Activated naive CD8-positive, alpha-beta T cell treated with anti-CD3 and anti-CD28 coated beads, Interleukin-2, amount 50 U/mL, for 16 hours (primary cell): ENCODE measurements around the gene OSBPL7.
A peak's percentile ranks its signal among the peaks of the same experiment; 100 is the strongest.

ENCODE experiments used
- DNase-seq: peaks from one replicate; pipeline ENCODE4 v3.0.0-alpha.2; 2020; ENCODE audit warnings: low read depth, low spot score

Gene OSBPL7

GRCh38 chr17:47847341-47848197, 26.0 kb upstream of the OSBPL7 start:
- DNase-seq: no peak

- DNase-seq: no peak
Measured at GRCh38 chr17:47846716-47847340, 25.2 kb upstream of the OSBPL7 start.

DNA sequence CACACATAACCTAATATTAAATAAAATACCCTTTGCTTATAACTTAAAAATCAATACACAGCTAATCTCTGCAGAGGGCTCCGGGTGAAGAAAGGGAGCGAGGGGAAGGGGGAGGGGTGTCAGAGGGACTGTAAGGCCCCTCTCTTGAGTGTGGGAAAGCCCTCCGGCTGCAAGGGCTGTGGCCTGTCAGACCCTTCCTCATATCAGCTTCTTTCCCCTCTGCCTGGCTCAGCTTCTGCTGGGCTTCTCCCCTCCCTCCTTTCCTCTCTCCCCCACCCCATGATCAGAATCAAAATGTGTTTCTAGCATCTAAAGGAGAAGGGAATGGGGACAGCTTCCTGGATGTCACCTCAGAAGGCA, 24.1 kb upstream of the OSBPL7 start:
- no peak for DNase-seq

- DNase-seq: no peak
Measured at GRCh38 chr17:47844814-47845715, 23.5 kb upstream of the OSBPL7 start.

DNA sequence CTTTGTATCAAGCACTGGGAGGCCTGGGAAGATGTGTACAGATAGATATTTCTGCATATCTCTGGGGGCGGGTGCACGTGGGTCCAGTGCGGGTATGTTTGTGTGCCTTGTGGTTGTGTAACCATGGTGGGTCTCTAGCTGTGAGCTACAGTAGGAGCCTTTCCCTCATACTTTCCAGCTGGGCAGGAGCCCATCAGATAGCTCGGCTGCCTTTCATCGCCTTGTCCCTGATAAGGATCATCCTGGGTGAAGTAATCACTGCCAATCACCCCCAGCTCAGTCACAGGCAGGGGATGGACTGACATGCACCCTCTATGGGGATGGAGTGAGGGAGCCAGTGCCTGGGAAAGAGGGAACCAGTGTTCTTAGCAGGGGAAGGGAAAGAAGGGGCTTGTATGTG, 22.6 kb upstream of the OSBPL7 start:
- DNase-seq: no peak

DNA sequence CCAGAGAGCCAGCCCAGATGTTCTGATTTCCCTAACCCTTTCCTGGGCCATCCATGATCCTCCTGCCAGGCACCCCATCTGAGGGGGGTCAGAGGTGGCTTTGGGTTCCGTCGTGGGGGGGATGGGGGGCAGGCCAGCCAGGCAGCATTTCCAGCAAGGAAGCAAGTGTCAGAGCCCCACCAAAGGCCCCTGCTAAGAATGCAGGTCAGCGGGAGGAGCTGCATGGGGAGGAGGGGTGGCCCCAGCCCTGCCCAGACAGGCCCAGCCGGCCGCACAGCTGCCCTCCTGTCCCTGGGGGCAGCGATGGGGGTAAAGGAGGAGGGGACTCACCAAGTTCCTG, 21.8 kb upstream of the OSBPL7 start:
- DNase-seq: no peak

DNA sequence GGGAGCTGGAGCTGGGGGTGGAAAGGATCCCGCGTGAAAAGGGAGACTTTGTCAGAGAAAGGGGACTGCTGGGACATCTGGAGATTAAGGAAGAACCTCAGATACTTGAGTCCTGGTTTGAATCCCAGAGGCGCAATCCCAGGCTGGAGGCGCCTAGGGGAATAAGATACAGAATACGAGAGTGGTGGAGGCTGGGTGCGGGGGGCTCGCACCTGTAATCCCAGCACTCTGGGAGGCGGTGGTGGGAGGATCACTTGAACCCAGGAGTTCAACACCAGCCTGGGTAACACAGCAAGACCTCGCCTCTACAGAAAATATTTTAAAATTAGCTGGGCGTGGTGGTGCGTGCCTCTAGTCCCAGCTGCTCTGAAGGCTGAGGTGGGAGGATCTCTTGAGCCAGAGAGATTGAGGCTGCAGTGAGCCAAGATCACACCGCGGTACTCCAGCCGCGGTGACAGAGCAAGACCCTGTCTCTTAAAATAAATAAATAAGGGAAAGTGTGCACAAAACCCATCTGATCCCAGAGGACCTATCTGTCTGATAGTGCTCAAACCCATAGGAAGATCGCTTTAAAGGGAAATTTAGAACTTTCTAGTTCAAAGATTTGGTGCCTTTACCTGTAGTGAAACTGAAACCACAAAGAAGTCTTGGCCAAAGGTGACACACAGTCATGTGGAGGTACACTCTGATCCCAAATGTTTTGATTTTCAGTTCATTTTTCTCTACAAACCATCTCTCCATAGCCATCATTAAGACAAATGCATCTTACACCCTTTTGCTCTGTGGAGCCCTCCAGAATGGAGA, 20.1 kb upstream of the OSBPL7 start:
- DNase-seq: no peak

GRCh38 chr17:47840742-47841487, 19.3 kb upstream of the OSBPL7 start, which contains the start of gene SCRN2:
SCRN2 (minus strand) TSS chr17:47841273; CDS start chr17:47840843, 430 bp downstream.
- peak; percentile 73 for DNase-seq

DNA sequence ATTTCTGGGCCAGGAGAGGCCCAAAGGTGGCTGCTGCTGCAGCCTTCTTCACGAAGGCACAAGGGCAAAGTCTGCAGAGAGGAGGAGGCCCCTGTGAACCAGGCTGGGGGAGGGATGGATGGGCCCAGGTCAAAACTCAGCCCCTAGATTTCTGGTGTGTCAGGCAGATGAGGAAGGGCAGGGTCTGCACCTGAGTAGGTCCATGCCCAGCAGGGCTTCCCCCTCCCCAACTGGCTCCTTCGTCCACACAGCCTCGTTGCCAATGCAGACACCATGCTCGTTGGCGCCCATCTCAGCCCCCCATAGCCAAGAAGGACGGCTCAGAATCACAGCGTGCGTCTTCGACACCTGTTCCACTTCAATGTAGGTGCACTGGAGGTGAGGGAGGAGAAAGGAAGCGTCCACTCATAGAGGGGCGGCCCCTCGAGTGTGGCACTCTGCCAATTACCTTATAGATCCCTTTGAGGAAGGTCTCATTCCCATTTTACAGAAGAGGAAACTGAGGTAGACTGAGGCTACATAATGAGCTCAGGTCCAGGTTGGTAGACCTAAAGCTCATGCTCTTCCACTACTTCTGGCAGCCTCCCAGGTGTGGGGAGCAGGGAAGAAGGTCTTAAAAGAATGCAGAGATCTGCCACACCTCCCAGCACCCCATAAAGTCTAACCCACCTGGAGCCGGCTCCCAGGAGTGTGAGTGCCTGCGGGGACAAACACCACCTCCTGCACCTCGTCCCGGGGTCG, 18.6 kb upstream of the OSBPL7 start:
- DNase-seq: no peak

DNA sequence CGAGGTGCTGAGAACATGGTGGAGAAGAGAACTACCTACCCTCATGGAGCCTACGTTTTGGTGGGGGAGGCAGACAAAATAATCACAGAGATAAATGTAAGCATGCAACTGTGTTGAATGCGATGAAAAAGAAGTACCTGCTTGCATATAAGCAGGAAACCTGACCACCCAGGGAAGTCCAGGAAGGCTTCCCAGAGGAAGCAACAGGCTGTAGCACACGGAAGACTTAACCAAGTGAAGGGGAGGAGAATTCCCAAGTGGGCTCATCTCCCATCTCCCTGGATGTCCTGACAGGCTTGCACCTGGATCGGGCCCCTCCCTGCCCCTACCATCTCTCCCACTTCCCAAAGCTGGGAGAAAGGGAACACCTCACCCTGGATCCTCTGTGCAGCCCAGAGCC, 17.5 kb upstream of the OSBPL7 start:
- DNase-seq: no peak

- DNase-seq: no peak
Measured at GRCh38 chr17:47838636-47839035, 17.0 kb upstream of the OSBPL7 start.

GRCh38 chr17:47837401-47838039, 15.9 kb upstream of the OSBPL7 start:
- no peak for DNase-seq

GRCh38 chr17:47836601-47837000, 15.0 kb upstream of the OSBPL7 start:
- DNase-seq: no peak

- DNase-seq: no peak
Measured at GRCh38 chr17:47834756-47835155, 13.2 kb upstream of the OSBPL7 start.

DNA sequence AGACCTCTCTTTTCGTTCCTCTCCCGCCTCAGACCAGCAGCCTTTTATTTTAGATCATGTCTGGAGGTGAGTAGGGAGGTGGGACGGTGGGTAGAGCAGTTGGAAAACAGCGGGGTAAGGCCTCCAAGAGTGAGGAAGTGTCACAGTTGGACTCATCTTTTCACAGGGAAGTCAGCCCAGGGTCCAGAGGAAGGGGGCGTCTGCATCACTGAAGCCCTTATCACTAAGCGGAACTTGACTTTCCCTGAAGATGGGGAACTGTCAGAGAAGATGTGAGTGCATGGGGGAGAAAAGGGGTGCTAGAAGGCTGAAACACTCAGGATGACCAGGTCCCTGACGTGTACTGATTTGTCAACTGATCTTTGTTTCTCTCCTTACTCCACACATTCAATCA, 10.3 kb upstream of the OSBPL7 start:
- no peak for DNase-seq

DNA sequence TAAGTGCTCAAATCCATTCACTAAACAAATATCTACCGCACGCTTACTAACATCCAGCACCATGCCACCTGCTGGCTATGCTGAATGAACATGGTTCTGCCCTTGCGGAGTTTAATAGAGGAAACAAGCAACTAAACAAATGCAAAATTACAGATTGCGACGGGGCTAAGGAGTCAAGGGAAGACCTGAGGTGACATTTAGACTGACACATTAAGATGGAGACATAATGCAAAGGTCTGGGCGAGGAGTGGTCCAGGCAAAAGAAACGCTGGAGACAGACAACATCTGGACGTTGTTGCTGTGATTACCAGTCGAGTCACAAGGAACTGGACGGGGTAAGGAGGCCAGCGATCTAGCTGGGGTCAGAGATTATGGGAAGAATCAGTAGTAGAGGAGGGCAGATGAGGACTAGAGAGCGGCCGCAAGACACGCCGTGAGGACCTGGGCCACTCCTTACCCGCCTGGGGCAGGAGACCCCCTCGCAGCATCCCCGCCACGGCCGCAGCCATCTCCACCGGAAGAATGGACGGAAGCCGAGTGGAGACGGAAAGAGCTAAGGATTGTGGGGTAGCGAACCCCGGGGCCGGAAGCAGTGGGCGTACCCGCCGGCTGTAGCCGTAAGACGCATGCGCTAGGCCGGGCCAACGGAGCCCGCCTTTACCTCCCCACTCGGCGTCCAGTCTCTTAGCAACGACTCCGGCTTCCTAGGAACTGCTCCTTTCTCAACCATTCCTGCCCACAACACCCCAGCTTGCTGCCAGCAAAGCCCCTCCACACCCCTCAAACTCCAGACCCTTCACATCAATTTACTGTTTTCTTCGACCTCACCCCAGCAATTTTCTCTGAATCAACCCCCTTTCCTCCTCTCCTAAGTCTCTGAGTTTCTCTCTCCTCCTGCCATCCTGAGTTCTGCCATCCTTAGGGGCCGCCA, 9.7 kb upstream of the OSBPL7 start, which contains the start of the genes LRRC46 and MRPL10:
Gene LRRC46, plus strand, starts transcription at position 668 of the 931 bp plus-strand sequence. CDS start 320 bp downstream, outside the sequence.
Gene MRPL10, minus strand, starts transcription at position 539 of the 931 bp plus-strand sequence. Its CDS starts 30 bp downstream, at position 509.
- peak; percentile 78 for DNase-seq

- DNase-seq: no peak
Measured at GRCh38 chr17:47830396-47831002, 8.9 kb upstream of the OSBPL7 start.

DNA sequence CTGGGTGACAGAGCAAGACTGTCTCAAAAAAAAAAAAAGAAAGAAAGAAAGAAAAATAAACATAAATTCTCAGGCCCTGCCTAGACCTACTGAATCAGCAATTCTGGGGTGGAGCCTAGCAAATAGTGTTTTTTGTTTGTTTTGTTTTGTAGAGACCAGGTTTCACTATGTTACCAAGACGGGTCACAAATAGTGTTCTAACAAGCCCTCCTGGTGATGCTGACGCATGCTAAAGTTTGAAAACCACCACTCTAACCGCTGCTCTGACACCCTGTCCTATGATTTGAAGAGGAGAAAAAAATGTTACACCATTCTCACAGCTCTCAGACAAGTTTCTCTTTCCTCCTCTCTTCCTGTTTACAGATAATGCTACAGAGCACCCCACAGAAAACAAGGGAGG, 8.3 kb upstream of the OSBPL7 start:
- DNase-seq: no peak
